GM12875 (cell line): Measurements from ENCODE around the gene CDH1.

Experiments
- H3K4me3 ChIP-seq: one replicate; pipeline ENCODE4 v1.5.1; 2011; ENCODE audit warnings: low read depth, low read length, control low read depth
- CTCF ChIP-seq: IDR thresholded peaks from 2 replicates; pipeline ENCODE4 v1.5.1; 2011; ENCODE audit warnings: low read depth, mild to moderate bottlenecking, control low read depth, inconsistent platforms, low read length, moderate library complexity, borderline replicate concordance; ENCODE audit not compliant: insufficient read depth

Gene CDH1

GRCh38 chr16:68750193-68750695 lies 13.2 kb downstream of the CDH1 start:
- H3K4me3 ChIP-seq = no peak overlapping the region
- no peak for TF ChIP-seq CTCF

- TF ChIP-seq CTCF = no peak
- H3K4me3 ChIP-seq = no peak overlapping the region
Measured at GRCh38 chr16:68751160-68751559, 14.1 kb downstream of the CDH1 start.

- TF ChIP-seq CTCF = no peak
- H3K4me3 ChIP-seq = no peak overlapping the region
Measured at GRCh38 chr16:68752602-68753001, 15.5 kb downstream of the CDH1 start.

- TF ChIP-seq CTCF = no peak
- H3K4me3 ChIP-seq = no peak overlapping the region
Measured at GRCh38 chr16:68754084-68754792, 17.1 kb downstream of the CDH1 start.

- no peak overlapping the region for H3K4me3 ChIP-seq
- TF ChIP-seq CTCF = no peak
Measured at GRCh38 chr16:68756239-68756915, 19.3 kb downstream of the CDH1 start.

- no peak overlapping the region for H3K4me3 ChIP-seq
- no peak for TF ChIP-seq CTCF
Measured at GRCh38 chr16:68757625-68757935, 20.5 kb downstream of the CDH1 start.

GRCh38 chr16:68759062-68759461 lies 22.0 kb downstream of the CDH1 start:
- H3K4me3 ChIP-seq = no peak overlapping the region
- no peak for TF ChIP-seq CTCF
